HL-60 (cell line): ENCODE measurements around the gene TIGAR.

Experiments
- DNase-seq, 2 experiments: peaks; one replicate each; pipeline ENCODE4 v3.0.0-alpha.2; 2010 to 2020; ENCODE audit warnings: low read depth in 1 of 2, low spot score in 1 of 2
- H3K27ac ChIP-seq: fragments of 250-450 bp; sonication (Bioruptor Pico); replicated peaks from 2 replicates; pipeline ENCODE4 v1.5.1; 2020; ENCODE audit warnings: mild to moderate bottlenecking, moderate library complexity
- H3K27me3 ChIP-seq: fragments of 250-450 bp; sonication (Bioruptor Pico); 2 replicates; pipeline ENCODE4 v1.5.1; 2021; ENCODE audit warnings: mild to moderate bottlenecking, moderate library complexity; ENCODE audit not compliant: insufficient read depth, poor library complexity, severe bottlenecking
- H3K4me3 ChIP-seq: replicated peaks from 2 replicates; pipeline ENCODE4 v1.5.1; 2011; ENCODE audit warnings: mild to moderate bottlenecking, control low read depth, low read length; ENCODE audit not compliant: insufficient read depth
- CTCF ChIP-seq: IDR thresholded peaks from one replicate; pipeline ENCODE4 v1.5.1; 2011; ENCODE audit warnings: low read length, control low read depth, inconsistent platforms; ENCODE audit not compliant: insufficient read depth
- GABPA ChIP-seq: IDR thresholded peaks from 2 replicates; pipeline ENCODE4 v1.6.1; 2012; ENCODE audit warnings: low read depth
- POLR2AphosphoS5 ChIP-seq: IDR thresholded peaks from 2 replicates; pipeline ENCODE4 v1.6.1; 2012; ENCODE audit warnings: low read depth
- SPI1 ChIP-seq: IDR thresholded peaks from 2 replicates; pipeline ENCODE4 v1.6.1; 2012; ENCODE audit warnings: low read depth, mild to moderate bottlenecking, borderline replicate concordance
- TF ChIP-seq, protein P1 (sequence below): IDR thresholded peaks from 2 replicates; pipeline ENCODE4 v1.6.1; 2012; ENCODE audit warnings: low read depth; ENCODE audit not compliant: insufficient replicate concordance

TIGAR gene

DNA sequence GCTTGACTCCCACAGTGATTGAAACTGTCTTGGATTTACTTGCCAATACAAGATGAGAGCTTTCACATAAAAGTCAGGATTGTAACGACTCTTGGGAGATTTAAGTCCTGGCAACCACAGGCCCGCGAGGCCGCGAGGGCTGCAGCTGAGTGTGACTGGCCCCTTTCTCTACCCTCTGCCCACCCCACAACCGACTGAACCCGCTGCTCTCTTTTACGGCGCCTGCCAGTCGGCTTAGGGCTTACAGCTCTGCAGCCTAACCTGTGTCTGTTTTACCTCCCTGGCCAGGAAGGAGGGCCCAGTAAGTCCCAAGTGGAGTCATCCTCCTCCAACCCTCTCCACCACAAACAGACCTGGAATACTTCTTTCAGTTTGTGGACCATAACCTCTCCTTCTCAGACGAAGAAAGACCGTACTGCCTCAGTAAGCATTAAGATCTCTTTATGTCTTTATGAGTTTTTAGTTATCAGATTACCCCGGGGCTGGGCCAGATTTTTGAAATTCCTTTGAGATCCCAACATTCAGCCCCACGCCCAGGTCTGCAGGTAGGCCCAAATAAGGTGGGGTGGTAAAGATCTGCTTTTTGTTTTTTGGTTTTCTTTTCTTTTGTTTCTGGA is 12.6 kb upstream of the TIGAR start:
- Histone ChIP-seq H3K27me3 (no peaks in the 10 kb centered on the region), H3K4me3 (no peak overlapping the region), H3K27ac (no peak overlapping the region)
- no peak for DNase-seq
- TF ChIP-seq, protein P1, sequence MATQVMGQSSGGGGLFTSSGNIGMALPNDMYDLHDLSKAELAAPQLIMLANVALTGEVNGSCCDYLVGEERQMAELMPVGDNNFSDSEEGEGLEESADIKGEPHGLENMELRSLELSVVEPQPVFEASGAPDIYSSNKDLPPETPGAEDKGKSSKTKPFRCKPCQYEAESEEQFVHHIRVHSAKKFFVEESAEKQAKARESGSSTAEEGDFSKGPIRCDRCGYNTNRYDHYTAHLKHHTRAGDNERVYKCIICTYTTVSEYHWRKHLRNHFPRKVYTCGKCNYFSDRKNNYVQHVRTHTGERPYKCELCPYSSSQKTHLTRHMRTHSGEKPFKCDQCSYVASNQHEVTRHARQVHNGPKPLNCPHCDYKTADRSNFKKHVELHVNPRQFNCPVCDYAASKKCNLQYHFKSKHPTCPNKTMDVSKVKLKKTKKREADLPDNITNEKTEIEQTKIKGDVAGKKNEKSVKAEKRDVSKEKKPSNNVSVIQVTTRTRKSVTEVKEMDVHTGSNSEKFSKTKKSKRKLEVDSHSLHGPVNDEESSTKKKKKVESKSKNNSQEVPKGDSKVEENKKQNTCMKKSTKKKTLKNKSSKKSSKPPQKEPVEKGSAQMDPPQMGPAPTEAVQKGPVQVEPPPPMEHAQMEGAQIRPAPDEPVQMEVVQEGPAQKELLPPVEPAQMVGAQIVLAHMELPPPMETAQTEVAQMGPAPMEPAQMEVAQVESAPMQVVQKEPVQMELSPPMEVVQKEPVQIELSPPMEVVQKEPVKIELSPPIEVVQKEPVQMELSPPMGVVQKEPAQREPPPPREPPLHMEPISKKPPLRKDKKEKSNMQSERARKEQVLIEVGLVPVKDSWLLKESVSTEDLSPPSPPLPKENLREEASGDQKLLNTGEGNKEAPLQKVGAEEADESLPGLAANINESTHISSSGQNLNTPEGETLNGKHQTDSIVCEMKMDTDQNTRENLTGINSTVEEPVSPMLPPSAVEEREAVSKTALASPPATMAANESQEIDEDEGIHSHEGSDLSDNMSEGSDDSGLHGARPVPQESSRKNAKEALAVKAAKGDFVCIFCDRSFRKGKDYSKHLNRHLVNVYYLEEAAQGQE: no peak
- TF ChIP-seq GABPA: no peak
- no peak for TF ChIP-seq POLR2AphosphoS5
- no peak for TF ChIP-seq CTCF
- TF ChIP-seq SPI1: no peak

- no peak for DNase-seq
- TF ChIP-seq SPI1 (no peak), POLR2AphosphoS5 (no peak), GABPA (no peak), CTCF (no peak)
- TF ChIP-seq, protein P1: no peak
- no peaks in the 10 kb centered on the region for H3K27me3 ChIP-seq
- H3K27ac ChIP-seq: no peak overlapping the region
- H3K4me3 ChIP-seq: no peak overlapping the region
Observed at GRCh38 chr12:4311776-4312175, 9.2 kb upstream of the TIGAR start.

- no peak for TF ChIP-seq CTCF
- no peak for TF ChIP-seq POLR2AphosphoS5
- no peak for DNase-seq
Observed at GRCh38 chr12:4312251-4312650, 8.8 kb upstream of the TIGAR start.

DNA sequence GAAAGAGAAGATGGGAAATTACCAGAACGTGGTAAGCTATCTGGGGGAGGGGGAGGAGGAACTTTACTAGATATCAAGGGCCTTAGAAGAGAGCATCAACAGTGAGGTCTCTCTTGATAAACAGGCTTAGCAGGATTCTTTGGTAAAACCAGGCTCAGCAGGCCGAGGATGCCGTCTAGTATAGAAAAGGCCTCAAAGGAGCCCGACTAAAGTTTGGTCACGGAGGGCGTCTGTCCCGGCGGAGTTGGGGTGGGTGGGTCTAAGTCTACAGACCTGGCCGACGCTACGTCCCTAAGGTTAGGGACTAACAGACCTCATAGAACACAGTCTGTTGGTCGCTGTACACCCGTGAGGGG is 538 bp upstream of the TIGAR start:
- Histone ChIP-seq H3K27me3 (no peaks in the 10 kb centered on the region), H3K27ac (no peak overlapping the region), H3K4me3 (peak overlapping the region; percentile 90)
- TF ChIP-seq SPI1: no peak
- no peak for TF ChIP-seq CTCF
- TF ChIP-seq GABPA: no peak
- TF ChIP-seq POLR2AphosphoS5: no peak
- TF ChIP-seq, protein P1: no peak
- DNase-seq: no peak

More at GRCh38 chr12:4312251-4312650, 8.8 kb upstream of the TIGAR start:
- Histone ChIP-seq H3K27me3 (no peaks in the 10 kb centered on the region), H3K4me3 (no peak overlapping the region), H3K27ac (no peak overlapping the region)
